Activated T-cell treated with anti-CD3 and anti-CD28 coated beads, Interleukin-2, amount 50 U/mL, for 1 hour (primary cell): Measurements from ENCODE around the gene KCND2.
"Not testable (repeated sequence)": the region's sequence is repeated elsewhere in the genome, so short reads cannot be mapped to it uniquely, and the experiment has no call there.

Source experiments
- DNase-seq: peaks from one replicate; pipeline ENCODE4 v3.0.0-alpha.2; 2020

The KCND2 gene

GRCh38 chr7:120502825-120503224 is 229.8 kb downstream of the KCND2 start:
- no peak for DNase-seq

GRCh38 chr7:120504386-120504785 is 231.4 kb downstream of the KCND2 start:
- DNase-seq, result no peak

DNA sequence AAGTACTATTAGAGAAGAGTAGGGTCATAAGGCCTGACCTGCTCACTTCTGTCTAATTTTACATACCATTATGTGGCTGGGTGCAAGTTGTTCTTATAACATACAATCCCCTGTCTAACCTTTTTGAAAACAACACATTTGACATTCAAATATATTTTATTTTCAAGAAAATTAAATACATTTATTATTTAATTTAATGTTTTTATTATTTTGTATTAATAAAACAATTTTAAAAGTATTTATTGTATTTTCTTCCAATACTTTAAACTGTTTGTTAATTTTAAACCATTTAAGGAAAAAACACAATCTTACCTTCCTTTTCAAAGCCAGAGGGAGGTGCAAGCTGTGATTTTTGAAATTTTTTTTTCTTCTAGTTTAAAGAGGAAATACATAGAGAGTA is 232.8 kb downstream of the KCND2 start:
- no peak for DNase-seq

DNA sequence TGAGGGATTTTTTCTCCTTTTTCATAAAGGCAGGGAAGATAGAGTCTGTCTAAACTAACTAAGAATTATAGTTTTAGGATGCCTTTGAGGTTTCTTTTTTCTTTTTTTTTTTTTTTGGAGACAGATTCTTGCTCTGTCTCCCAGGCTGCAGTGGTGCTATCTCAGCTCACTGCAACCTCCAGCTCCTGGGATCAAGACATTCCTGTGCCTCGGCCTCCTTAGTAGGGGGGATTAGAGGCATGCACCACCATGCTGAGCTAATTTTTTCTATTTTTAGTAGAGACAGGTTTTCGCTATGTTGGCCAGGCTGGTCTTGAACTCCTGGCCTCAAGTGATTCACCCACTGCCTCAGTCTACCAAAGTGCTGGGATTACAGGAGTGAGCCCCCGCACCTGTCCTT is 239.7 kb downstream of the KCND2 start:
- no peak for DNase-seq

- DNase-seq, result no peak
Measured at GRCh38 chr7:120519224-120519623, 246.2 kb downstream of the KCND2 start.

GRCh38 chr7:120521761-120522737 is 249.1 kb downstream of the KCND2 start:
- no peak for DNase-seq

DNA sequence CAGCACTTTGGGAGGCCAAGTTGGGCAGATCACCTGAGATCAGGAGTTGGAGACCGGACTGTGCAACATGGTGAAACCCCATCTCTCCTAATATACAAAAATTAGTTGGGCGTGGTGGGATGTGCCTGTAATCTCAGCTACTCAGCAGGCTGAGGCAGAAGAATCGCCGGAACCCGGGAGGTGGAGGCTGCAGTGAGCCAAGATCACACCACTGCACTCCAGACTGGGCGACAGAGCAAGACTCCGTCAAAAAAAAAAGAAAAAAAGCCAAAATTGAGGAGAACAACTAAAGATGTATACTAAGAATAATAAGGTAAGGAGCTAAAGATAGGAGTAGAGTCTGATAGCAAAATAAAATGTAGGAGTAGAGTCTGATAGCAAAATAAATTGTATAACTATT is 251.0 kb downstream of the KCND2 start:
- DNase-seq, result no peak

GRCh38 chr7:120526902-120527509 is 254.0 kb downstream of the KCND2 start:
- no peak for DNase-seq

DNA sequence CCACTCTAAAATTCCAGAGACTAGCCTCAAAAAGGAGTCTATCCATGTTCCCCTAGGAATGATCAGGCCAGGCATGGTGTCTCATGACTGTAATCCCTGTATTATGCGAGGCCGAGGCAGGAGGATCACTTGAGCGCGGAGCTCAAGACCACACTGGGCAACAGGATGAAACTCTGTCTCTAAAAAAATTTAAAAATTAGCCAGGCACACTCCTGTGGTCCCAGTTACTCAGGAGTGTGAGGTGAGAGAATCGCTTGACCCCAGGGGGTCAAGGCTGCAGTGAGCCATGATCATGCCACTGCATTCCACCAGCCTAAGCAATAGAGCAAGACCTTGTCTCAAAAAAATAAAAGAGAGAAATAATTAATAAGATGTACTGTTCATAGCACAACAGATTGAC is 256.8 kb downstream of the KCND2 start:
- DNase-seq, result no peak

DNA sequence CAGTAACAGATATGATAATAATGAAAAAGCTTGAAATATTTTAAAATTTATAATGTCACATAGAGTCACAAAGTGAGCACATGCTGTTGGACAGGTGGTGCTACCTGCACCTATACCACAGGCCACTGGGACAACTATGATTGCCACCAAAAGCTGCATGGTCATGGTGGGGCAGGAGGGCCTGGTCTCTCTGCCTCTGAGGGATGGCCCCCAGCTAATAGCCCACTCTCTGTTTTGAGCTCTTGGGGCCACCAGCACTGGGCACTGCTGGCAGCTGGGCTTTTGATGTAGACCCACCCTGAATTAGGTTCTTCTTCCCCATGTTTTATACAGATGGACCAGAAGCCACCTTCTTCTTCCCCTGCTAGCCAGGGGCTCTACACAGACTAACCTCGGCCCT is 265.4 kb downstream of the KCND2 start:
- DNase-seq, result no peak

DNA sequence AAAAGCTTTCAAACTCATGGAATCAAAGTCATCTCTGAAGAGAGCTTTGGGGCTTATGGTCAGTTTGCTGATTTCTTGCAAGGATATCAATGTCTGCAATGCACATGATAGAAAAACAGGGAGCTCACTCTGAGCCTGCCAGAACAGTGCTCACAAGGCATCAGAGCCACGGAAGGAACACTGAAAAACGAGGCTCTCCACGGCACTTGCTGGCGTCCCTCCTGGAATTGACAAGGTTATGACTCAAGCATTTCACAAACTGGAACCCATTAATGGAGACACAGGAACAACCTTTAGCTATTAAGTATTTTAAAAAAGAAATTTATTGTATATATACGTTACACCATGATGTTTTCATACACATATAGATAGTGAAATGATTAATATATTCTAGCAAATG is 266.3 kb downstream of the KCND2 start:
- DNase-seq, result no peak

- no peak for DNase-seq
Measured at GRCh38 chr7:120547605-120548004, 274.6 kb downstream of the KCND2 start.

DNA sequence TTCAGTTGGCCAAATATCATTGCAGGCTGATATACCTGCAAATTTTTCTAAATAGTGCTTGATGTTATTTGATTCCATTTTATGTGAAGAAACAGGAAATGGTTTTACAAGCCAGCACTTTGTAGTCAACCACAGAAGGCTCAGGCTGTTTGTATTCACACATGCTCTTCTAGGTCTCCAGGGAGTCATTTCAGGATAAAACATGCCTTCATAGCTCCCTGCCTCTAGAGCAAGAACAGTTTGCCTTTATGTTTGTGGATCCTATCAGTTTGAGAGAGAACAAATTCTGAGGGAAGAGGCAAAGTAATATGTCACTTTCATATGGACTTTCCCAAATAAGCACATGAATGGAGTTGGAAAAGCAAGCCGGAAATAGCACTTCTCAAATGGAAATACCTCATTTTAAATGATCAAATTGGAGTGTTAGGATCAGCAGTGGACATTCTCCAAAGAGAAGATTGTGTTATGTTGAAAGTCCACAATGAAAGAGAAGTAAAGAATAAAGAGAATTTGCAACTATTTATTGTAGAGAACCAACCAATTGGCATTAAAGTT is 277.6 kb downstream of the KCND2 start:
- DNase-seq, result no peak

GRCh38 chr7:120553491-120553890 is 280.5 kb downstream of the KCND2 start:
- DNase-seq, result no peak

GRCh38 chr7:120554960-120555571 is 282.1 kb downstream of the KCND2 start:
- no peak for DNase-seq

GRCh38 chr7:120564145-120564544 is 291.2 kb downstream of the KCND2 start:
- DNase-seq, result no peak

DNA sequence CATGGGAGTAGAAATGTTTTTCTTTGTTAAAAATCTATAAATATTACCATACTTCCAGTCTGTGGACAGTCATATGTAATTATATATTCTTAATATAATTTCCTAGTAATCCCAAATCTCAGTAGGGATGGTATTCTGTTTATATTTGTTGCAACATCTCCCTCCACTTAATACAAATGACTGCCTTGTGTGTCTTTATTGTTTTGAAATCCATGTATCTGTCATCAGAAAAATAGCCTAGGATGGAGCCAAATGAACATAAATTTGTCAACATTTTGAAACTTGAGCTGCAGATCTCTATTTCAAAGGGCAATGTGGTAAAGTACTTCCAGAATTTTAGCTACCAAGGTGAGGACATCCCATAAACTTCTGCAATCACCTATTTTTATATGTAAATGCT is 294.2 kb downstream of the KCND2 start:
- DNase-seq, result no peak

- DNase-seq, result not testable (repeated sequence)
Measured at GRCh38 chr7:120578657-120579056, 305.7 kb downstream of the KCND2 start.

DNA sequence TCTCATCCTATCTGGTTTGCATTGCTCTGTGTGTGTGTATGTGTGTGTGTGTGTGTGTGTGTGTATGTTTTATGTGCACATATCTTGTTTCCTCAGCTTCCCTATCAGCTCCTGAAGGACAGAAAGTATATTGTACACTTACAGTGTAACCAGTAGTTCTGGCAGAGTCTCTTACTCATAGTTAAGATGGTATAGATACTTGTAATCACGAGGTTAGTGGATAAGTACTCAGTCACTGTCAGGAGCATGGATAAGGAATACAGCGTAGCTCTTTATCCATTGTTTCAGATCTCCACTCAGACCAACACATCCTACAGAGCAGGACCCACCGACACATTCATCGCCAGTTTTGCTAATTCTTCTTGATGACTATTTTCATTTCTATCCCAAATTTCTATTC is 309.9 kb downstream of the KCND2 start:
- no peak for DNase-seq

DNA sequence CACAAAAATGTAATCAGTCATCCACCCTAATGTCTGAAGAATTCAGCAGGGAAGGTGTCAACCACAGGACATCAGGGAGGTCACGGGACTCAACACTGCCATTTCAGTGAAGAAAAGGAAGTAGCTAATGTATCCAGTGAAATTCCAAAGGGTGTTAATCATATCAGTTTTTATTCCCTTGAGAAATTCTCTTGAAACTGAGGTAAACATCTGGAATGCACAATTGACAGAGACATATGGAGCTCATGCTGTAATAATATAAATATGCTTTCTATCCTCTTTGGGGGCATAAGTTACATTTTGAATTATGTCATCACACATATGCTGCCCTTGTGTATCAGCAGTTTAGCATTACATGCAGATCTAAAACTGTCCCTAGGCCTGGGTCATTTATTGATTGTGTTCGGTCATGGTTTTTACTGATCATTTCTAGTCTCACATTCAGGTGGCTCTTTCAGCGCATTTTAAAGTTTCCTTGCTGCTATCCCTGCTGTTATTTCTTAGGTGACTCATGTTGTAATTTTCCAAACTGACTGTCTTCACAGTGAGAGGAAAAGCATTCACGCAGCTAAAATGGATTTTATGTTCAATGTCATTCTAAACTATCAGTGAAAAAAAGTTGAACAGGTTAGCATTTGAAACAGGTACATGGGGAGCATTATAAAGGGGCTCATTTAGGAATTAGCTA is 311.1 kb downstream of the KCND2 start:
- no peak for DNase-seq

DNA sequence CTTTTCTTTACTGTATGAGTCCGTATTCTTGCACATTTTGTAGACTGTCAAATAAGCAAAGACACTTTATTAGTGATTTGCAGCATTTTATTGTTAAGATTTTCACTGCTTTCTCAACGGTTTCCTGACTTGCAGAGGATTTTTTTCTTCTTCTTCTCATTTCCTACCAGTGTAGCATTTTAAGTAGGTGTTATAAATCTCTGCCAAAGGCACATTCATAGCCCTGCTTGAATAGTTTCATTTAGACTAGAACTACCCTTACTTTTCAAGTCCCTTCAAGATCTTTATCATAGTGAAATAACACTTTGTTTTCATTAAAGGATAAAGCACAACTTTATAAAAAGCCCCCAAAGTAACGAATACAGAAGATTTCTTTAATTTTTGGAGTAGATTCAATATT is 313.6 kb downstream of the KCND2 start:
- no peak for DNase-seq

DNA sequence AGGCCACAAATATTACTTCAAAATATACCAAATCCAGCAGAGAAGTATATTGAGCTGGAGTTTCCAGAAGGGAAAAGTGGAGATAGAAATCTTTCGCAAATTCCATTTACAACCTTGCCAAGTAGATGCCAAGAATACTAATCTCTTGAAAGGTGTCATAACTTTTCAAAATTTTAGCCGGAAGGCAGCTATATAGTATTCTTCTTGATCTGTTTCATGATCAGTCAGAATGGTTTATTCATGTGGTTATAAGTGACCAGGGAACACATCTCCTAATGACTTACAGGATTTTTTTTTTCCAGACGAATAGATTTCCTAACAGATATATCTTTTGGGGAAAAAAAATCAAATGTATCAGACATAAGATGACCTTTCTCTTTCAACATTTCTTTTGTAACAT is 314.3 kb downstream of the KCND2 start:
- DNase-seq, result no peak

- no peak for DNase-seq
Measured at GRCh38 chr7:120588416-120588815, 315.4 kb downstream of the KCND2 start.
